IPS DF 6.9 (cell line): Measurements from ENCODE around the gene MCOLN2.
A peak's percentile ranks its signal among the peaks of the same experiment; 100 is the strongest.

Source experiments
- DNase-seq: peaks from one replicate; pipeline ENCODE4 v3.0.0-alpha.2; 2013; ENCODE audit warnings: low read depth, low spot score
- H3K27ac ChIP-seq: one replicate; pipeline ENCODE4 v1.5.1; 2013; ENCODE audit warnings: low read length, control low read depth
- H3K27me3 ChIP-seq: 2 replicates; pipeline ENCODE4 v1.6.1; 2013; ENCODE audit warnings: mild to moderate bottlenecking, low read length; ENCODE audit not compliant: control insufficient read depth, insufficient read depth
- H3K36me3 ChIP-seq: 2 replicates; pipeline ENCODE4 v1.6.1; 2013; ENCODE audit warnings: low read length; ENCODE audit not compliant: control insufficient read depth, insufficient read depth
- H3K4me1 ChIP-seq: 2 replicates; pipeline ENCODE4 v1.6.1; 2013; ENCODE audit warnings: low read length; ENCODE audit not compliant: control insufficient read depth, insufficient read depth
- H3K4me3 ChIP-seq: 2 replicates; pipeline ENCODE4 v1.5.1; 2013; ENCODE audit warnings: mild to moderate bottlenecking, low read length
- H3K9me3 ChIP-seq: 2 replicates; pipeline ENCODE4 v1.6.1; 2013; ENCODE audit warnings: low read length, inconsistent platforms; ENCODE audit not compliant: control insufficient read depth, insufficient read depth
- WGBS: extraction: QIAGEN DNeasy Blood & Tissue Kit; methylation state at CpG from one replicate; pipeline ENCODE4 v1.1.7; 2013; ENCODE audit warnings: mixed read lengths, missing lambda C conversion rate; ENCODE audit not compliant: insufficient read length, insufficient coverage; 5-methylcytosine and 5-hydroxymethylcytosine counted together

MCOLN2 gene

DNA sequence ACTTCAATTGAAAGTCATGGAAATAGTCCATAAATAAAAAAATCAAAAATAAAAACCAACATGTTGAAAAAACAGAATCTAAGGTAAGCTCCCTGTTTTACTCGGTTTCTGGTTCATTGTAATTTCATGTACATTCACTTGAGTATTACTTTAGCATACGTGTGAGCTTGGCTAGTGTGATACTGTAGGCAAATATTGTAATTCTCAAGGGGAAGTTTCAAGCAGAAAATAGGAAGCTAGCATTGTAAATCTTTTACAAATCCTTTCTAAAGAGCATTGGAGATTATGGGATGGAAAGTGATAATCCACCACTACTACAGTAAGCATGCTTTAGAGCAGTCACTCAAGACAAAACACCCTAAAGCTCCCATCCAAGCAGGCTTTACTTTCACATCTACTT is 100.6 kb downstream of the MCOLN2 start:
- peaks cover 5% of the 10 kb centered on the region; the same call in 1 of the 2 replicates for H3K4me1 ChIP-seq
- no CpG with 5 or more reads among the region's 2 CpGs for WGBS

DNA sequence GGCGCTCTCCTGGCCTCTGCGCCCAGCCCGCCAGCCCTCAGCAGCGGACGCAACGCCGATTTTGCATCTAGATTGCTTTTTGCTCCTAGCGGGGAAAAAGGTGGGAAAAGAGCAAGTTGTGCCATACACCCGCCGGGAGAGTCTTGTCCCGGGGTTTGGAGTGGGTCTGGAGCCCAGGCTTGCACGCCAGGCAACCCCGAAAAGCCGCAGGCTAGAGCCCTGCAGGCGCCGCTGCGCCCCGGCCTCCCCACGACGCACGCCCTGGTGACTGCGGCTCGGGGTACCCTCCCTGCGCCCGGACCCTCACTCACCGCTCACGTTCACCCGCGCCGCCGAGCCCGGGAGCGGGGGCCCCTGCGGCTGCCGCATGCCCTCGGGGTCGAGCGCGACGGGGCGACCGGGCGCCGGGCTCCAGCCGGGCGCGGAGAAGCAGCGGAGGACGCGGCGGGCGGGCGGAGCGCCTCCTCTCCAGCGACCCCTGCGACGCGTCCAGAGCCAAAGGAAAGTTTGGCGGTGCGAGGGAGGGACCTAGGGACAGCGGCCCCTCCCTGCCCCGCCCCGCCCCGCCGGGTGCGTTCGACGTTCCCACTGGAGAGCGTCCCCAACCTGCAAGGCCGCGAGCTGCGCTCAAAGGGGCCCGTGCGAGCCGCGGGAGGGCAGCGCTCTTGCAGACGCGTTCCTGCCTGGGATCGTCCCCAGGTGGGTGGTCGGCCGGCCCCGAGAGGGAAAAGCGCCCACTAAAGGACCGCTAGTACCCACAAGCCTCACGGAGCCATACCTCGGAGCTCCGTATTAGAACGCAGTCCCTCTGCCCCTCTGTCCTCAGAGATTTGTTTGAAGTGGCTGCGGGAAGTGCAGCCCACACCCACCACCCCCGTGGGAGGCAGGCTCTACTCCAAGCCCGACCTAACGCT is 104.0 kb downstream of the MCOLN2 start, which contains the start of gene LPAR3:
Gene LPAR3 (minus strand): TSS at position 502 of the 914 bp plus-strand sequence. CDS start 27,086 bp downstream, outside the sequence.
- Histone ChIP-seq H3K4me1 (peaks cover 5% of the 10 kb centered on the region; the same call in 1 of the 2 replicates), H3K36me3 (no peaks in the 10 kb centered on the region), H3K9me3 (no peaks in the 10 kb centered on the region), H3K4me3 (peak within 1 kb of the TSS; percentile 46; the same call in 1 of the 2 replicates), H3K27me3 (peaks cover 5% of the 10 kb centered on the region; the same call in 1 of the 2 replicates), H3K27ac (no peak within 1 kb of the TSS)
- no peak for DNase-seq
- no CpG with 5 or more reads among the region's 93 CpGs for WGBS

More for the DNA sequence above, 100.6 kb downstream of the MCOLN2 start:
- no peaks in the 10 kb centered on the region for H3K36me3 ChIP-seq
- no peak overlapping the region for H3K4me3 ChIP-seq
- no peak overlapping the region for H3K27ac ChIP-seq
- peaks cover 5% of the 10 kb centered on the region; the same call in 1 of the 2 replicates for H3K27me3 ChIP-seq
- no peak for DNase-seq
- no peaks in the 10 kb centered on the region for H3K9me3 ChIP-seq

DNA sequence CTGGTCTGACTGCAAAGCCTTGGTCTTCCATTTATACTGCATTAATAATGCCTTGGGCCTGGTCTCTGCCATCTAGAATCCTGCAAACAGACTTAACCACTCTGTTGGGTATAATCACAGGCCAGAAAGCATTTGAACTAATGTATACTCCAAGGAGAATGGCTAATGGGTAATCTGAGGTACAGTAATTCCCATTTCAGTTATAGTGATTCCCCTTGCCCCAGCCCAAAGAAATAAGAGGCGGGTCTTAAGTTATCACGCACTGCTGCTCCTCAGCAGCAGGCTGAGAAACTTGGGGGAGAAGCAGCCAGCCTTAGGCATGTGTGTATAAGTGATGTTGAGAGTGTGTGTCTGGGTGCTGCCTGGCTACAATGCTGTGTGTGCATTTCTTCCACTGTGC is 106.3 kb downstream of the MCOLN2 start:
- Histone ChIP-seq H3K27ac (no peak overlapping the region), H3K9me3 (no peaks in the 10 kb centered on the region), H3K36me3 (no peaks in the 10 kb centered on the region), H3K4me3 (no peak overlapping the region), H3K4me1 (peaks cover 5% of the 10 kb centered on the region; the same call in 1 of the 2 replicates), H3K27me3 (peaks cover 5% of the 10 kb centered on the region; the same call in 1 of the 2 replicates)
- WGBS, result no CpG with 5 or more reads among the region's 2 CpGs
- DNase-seq, result no peak

DNA sequence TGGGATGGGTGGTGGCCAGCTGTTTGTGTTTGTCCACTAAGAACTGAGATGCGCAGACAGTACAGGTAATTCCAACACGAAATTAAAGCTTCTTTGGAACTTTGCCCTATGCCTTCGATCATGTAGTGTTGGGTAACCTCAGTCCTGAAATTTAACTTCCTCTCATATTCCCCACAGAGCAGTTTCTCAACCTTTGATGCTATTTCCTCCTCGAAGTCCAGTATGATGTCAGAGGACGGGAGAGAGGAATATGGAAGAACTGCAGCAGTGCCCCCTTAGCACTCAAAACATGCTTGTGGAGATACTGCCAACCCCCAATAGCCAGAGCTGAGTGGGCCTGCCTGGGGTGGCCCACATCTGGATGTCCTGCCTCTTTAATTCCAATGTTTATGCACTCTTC is 107.5 kb downstream of the MCOLN2 start:
- WGBS, result no CpG with 5 or more reads among the region's 5 CpGs
- no peak overlapping the region for H3K4me3 ChIP-seq
- no peak overlapping the region for H3K27ac ChIP-seq
- H3K9me3 ChIP-seq, result no peaks in the 10 kb centered on the region
- H3K27me3 ChIP-seq, result peaks cover 5% of the 10 kb centered on the region; the same call in 1 of the 2 replicates
- H3K36me3 ChIP-seq, result no peaks in the 10 kb centered on the region
- peaks cover 6% of the 10 kb centered on the region; the same call in 1 of the 2 replicates for H3K4me1 ChIP-seq
- no peak for DNase-seq

DNA sequence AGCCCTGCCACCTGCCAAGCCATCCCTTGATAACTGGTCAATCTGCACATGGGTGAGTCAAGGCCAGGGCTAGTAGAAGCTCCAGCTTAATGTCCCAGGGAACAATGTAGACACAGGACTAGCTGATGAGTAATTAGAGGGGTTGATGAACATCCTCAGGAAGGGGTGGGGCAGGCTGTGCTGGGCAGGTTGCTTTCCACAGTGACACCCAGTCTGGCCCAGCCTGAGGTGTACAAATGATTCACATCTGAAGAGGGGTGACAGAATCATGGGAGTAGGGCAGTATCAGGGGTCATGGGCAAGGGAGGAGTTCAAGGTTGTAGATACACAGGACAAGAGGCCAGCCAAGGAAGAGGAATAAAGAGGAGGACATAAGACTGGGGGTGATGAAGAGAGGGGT is 108.2 kb downstream of the MCOLN2 start:
- no peaks in the 10 kb centered on the region for H3K36me3 ChIP-seq
- no peak for DNase-seq
- H3K27me3 ChIP-seq, result peaks cover 4% of the 10 kb centered on the region; the same call in 1 of the 2 replicates
- no peak overlapping the region for H3K27ac ChIP-seq
- no peaks in the 10 kb centered on the region for H3K9me3 ChIP-seq
- H3K4me1 ChIP-seq, result peaks cover 4% of the 10 kb centered on the region; the same call in 1 of the 2 replicates
- H3K4me3 ChIP-seq, result no peak overlapping the region

DNA sequence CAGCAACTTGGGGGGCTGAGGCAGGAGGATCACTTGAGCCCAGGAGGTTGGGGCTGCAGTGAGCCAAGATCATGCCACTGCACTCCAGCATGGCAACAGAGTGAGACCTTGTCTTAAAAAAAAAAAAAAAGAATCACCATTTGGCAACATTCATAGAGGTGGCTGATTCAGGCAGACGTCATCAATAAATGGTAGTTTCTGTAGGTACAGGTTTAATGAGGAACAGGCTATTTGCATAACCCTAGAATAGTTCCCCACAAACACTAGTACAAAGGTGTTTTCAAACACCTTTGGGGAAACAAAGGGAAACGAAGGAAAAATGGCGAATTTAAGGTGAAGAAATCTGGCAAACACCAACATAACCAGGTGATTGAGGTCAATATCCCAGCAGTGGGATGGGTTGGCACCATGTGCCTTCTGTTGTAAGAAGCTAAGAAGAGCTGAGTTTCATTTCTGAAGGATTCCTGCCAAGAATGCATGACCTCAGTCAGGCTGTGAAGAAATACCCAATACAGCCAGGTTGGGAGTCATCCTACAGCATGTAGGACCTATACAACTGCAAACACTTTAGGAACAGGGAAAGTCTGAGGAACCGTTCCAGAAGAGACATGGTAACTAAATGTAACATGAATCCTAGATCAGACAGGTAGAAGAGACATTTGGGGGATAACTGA is 109.5 kb downstream of the MCOLN2 start:
- Histone ChIP-seq H3K9me3 (no peaks in the 10 kb centered on the region), H3K27ac (no peak overlapping the region), H3K36me3 (no peaks in the 10 kb centered on the region), H3K4me3 (no peak overlapping the region), H3K4me1 (peaks cover 3% of the 10 kb centered on the region; the same call in 1 of the 2 replicates), H3K27me3 (0 out of 2 replicates have a peak, but pooled peaks cover 1% of the 10 kb centered on the region)
- WGBS, result no CpG with 5 or more reads among the region's 4 CpGs
- DNase-seq, result no peak

DNA sequence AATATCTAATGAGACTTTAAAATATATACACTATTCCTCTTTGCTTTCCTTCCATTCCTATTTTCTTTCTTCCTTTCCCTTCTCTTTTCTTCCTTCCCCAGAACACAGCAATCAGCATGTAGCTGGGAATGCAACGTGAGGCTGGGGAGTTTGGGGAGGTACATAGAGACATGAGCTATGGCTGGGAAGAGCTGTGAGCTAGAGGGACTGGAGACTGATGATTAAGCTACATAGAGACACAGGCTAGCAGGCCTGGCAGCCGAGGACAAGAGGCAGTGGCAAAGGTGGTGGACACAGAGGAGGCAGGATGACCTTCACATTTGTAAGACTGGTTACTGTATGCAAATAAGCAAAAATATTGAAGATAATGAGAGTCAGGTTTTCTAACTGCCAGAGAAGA is 111.4 kb downstream of the MCOLN2 start:
- no peaks in the 10 kb centered on the region for H3K36me3 ChIP-seq
- no peak overlapping the region for H3K4me3 ChIP-seq
- H3K4me1 ChIP-seq, result peaks cover 2% of the 10 kb centered on the region; the same call in 1 of the 2 replicates
- no peak overlapping the region for H3K27ac ChIP-seq
- no peaks in the 10 kb centered on the region for H3K27me3 ChIP-seq
- no peaks in the 10 kb centered on the region for H3K9me3 ChIP-seq
- WGBS, result no CpG with 5 or more reads among the region's 2 CpGs
- DNase-seq, result no peak

DNA sequence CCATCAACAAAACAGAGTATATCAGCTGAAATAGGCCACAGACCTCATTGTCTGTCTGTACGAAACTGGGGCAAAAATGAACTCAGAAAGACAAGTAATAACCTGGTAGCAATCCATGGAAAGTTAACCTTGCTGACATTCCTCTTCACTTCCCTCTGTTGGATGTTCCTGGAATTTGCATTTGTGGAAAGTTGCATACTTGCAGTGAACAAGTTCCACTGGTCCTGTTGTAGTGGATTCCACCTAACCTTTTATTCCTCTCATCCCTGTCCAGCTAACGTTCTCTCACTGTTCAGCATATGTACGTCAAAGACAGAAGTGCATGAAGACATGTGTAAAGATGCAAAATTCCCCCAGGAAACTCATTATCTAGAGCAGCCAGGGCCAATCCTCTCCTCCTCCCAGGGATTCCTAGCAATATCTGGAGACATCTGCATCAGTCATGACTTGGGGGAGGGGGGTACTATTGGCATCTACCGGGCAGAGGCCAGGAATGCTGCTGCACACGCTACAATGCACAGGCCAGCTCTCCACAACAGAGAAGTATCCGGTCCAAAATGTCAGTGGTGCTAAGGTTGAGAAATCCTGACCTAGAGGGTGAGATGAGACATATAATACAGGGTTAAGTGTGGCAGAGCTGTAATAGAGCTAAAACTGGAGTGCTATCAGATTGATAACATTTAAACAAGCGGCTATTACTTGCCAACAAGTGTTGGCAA is 112.1 kb downstream of the MCOLN2 start:
- H3K27me3 ChIP-seq, result no peaks in the 10 kb centered on the region
- H3K36me3 ChIP-seq, result no peaks in the 10 kb centered on the region
- H3K9me3 ChIP-seq, result no peaks in the 10 kb centered on the region
- H3K4me3 ChIP-seq, result no peak overlapping the region
- no peak overlapping the region for H3K27ac ChIP-seq
- WGBS, result no CpG with 5 or more reads among the region's 7 CpGs
- DNase-seq, result no peak
- H3K4me1 ChIP-seq, result peaks cover 2% of the 10 kb centered on the region; the same call in 1 of the 2 replicates

DNA sequence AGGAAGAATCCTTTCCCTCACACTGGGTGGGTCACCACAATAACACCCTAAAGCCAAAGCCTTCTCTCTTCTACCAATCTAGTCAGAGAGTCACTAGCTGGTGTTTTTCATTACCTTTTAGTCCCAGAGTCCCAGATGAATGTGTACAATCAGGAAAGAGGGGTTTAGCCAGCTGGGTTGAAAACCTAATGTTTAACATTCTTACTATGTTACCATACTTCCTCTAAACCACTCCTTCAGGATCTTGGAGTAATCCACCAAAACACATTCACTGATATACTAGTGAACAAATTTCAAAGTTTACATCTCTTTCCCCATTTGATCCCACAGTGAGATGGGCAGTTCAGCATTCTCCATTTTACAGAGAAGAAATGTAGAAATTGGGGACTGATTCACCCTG is 113.6 kb downstream of the MCOLN2 start:
- Histone ChIP-seq H3K27ac (no peak overlapping the region), H3K27me3 (no peaks in the 10 kb centered on the region), H3K9me3 (no peaks in the 10 kb centered on the region), H3K4me3 (no peak overlapping the region), H3K4me1 (peaks cover 2% of the 10 kb centered on the region; the same call in 1 of the 2 replicates), H3K36me3 (no peaks in the 10 kb centered on the region; the same call in 1 of the 2 replicates)
- no peak for DNase-seq

DNA sequence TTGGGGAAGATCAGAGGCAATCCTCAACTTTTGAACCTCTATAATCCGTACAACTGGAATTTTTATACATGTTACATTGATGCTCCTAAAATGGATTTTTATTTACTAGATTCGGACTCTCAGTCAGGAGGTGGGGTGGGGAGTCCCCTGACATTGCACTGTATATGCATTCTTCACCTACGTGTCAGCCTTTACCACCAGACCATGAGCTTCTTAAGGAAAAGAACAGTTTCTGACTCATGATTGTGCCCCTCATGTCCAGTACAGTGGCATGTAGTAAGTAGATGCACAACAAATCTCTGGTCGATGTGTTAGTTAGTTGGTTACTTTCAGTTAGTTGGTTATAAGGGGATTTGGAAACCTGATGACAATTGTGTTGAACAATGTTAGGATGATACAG is 119.3 kb downstream of the MCOLN2 start:
- Histone ChIP-seq H3K4me1 (no peaks in the 10 kb centered on the region), H3K4me3 (no peak overlapping the region), H3K27me3 (no peaks in the 10 kb centered on the region), H3K9me3 (no peaks in the 10 kb centered on the region), H3K27ac (no peak overlapping the region), H3K36me3 (no peaks in the 10 kb centered on the region; the same call in 1 of the 2 replicates)
- DNase-seq, result no peak
- WGBS, result no CpG with 5 or more reads among the region's 4 CpGs
